Liver (tissue), 3 donors: ENCODE measurements around the gene DLX5.

Experiments used
- ATF3 ChIP-seq: IDR thresholded peaks from 2 replicates; pipeline ENCODE4 v1.6.1; 2016; ENCODE audit warnings: antibody characterized with exemption
- CTCF ChIP-seq: fragments of 150-350 bp; IDR thresholded peaks from 2 replicates; pipeline ENCODE4 v1.5.1; 2017; ENCODE audit warnings: improper control_type of control experiment, low read depth, low read length; ENCODE audit not compliant: missing input control
- EGR1 ChIP-seq, 2 donors: IDR thresholded peaks; 2 replicates each; pipeline ENCODE4 v1.6.1; 2016 to 2018; ENCODE audit warnings: antibody characterized with exemption in 2 of 2, low read depth in 2 of 2
- GABPA ChIP-seq, 2 donors: IDR thresholded peaks in 1 of 2; conservative IDR thresholded peaks in 1 of 2; 2 replicates each; pipeline ENCODE4 v1.6.1; 2016; ENCODE audit warnings: antibody characterized with exemption in 2 of 2, mild to moderate bottlenecking in 1 of 2, moderate library complexity in 1 of 2
- RAD21 ChIP-seq, 2 donors: IDR thresholded peaks; 2 replicates each; pipeline ENCODE4 v1.6.1; 2016; ENCODE audit warnings: antibody characterized with exemption in 2 of 2, mild to moderate bottlenecking in 2 of 2
- SP1 ChIP-seq: IDR thresholded peaks from 2 replicates; pipeline ENCODE4 v1.6.1; 2018; ENCODE audit warnings: antibody characterized with exemption, mild to moderate bottlenecking
- YY1 ChIP-seq: IDR thresholded peaks from 2 replicates; pipeline ENCODE4 v1.6.1; 2016; ENCODE audit warnings: antibody characterized with exemption, mild to moderate bottlenecking
- donor health status: healthy.
- donor health status: healthy.

- no peak for TF ChIP-seq EGR1 (IDR thresholded peaks at IDR 0.05; ENCODE audit: low read depth in 2 of 2)
- no peak for TF ChIP-seq CTCF
- no peak for TF ChIP-seq GABPA (IDR thresholded peaks at IDR 0.05 in 1 of 2, conservative IDR thresholded peaks at IDR 0.05 in 1 of 2)
- TF ChIP-seq RAD21 (IDR thresholded peaks at IDR 0.05): no peak
- no peak for TF ChIP-seq ATF3
- no peak for TF ChIP-seq SP1
- no peak for TF ChIP-seq YY1
These were observed 32.2 kb downstream of the DLX5 start for GRCh38 chr7:96992192-96993005.
